ENCODE measurements around the gene KLHL8. TPM values are rescaled to one million over a fixed set of nuclear protein-coding genes. Genes with fewer than 3 reads are reported as not detected.
"Not testable (repeated sequence)": the region's sequence is repeated elsewhere in the genome, so short reads cannot be mapped to it uniquely, and the experiment has no call there.

The KLHL8 gene
- total RNA-seq, 4 donors from 2014 or later = 9.4 to 18.7 (median 13.6) TPM

GRCh38 chr4:87225936-87226335 is 5.5 kb upstream of the KLHL8 start:
- TF ChIP-seq EP300 (IDR thresholded peaks at IDR 0.05; ENCODE audit: low read depth) = no peak
- no peak for TF ChIP-seq POLR2AphosphoS5 (IDR thresholded peaks at IDR 0.05)
- intact Hi-C loops (cut with DNase I; ENCODE audit: low total_unique reads) (no loop called here), in situ Hi-C loops (cut with MboI; ENCODE audit: low pct_ligation_motif_present in 1 of 4, low pct_unique_long_range_greater_than_20kb in 1 of 4, low sequenced_read_pairs in 3 of 4) (loop anchor here in 3 of 4 donors (25.0 kb wide), 1 partner anchor 314 kb away; no protein-coding TSS in a partner anchor)
- no peaks in the 10 kb centered on the region for H3K27me3 ChIP-seq
- peaks cover 4 to 29% (median 13%) of the 10 kb centered on the region in 4 donors for H3K4me1 ChIP-seq
- H3K27ac ChIP-seq = no peak overlapping the region
- no peaks in the 10 kb centered on the region for H3K36me3 ChIP-seq
- no peaks in the 10 kb centered on the region for H3K9me3 ChIP-seq
- no peak overlapping the region for H3K4me3 ChIP-seq
- DNase-seq = no peak
- 92 to 95% methylated on average over 5 of the region's 5 CpGs for WGBS, 2 donors (ENCODE audit: low coverage in 1 of 2)

GRCh38 chr4:87224141-87224923 is 3.9 kb upstream of the KLHL8 start:
- peaks cover 5 to 26% (median 14%) of the 10 kb centered on the region in 4 donors for H3K4me1 ChIP-seq
- H3K4me3 ChIP-seq = no peak overlapping the region
- no peaks in the 10 kb centered on the region for H3K27me3 ChIP-seq
- no peaks in the 10 kb centered on the region for H3K9me3 ChIP-seq
- intact Hi-C loops (cut with DNase I; ENCODE audit: low total_unique reads) (no loop called here), in situ Hi-C loops (cut with MboI; ENCODE audit: low pct_ligation_motif_present in 1 of 4, low pct_unique_long_range_greater_than_20kb in 1 of 4, low sequenced_read_pairs in 3 of 4) (no loop called here)
- no peak overlapping the region for H3K27ac ChIP-seq
- no peaks in the 10 kb centered on the region for H3K36me3 ChIP-seq
- WGBS, 2 donors (ENCODE audit: low coverage in 1 of 2) = 61 to 80% methylated on average over 4 to 10 of the region's 10 CpGs
- DNase-seq = no peak
- TF ChIP-seq EP300 (IDR thresholded peaks at IDR 0.05; ENCODE audit: low read depth) (no peak), POLR2AphosphoS5 (IDR thresholded peaks at IDR 0.05) (no peak), POLR2A (IDR thresholded peaks at IDR 0.05) (no peak), CTCF (IDR thresholded peaks at IDR 0.05) (no peak)

- Histone ChIP-seq H3K36me3 (no peaks in the 10 kb centered on the region), H3K27me3 (no peaks in the 10 kb centered on the region), H3K4me3 (peak overlapping the region; percentile 63 to 99 (median 78)), H3K27ac (peak overlapping the region; percentile 92 to 96 (median 95)), H3K9me3 (no peaks in the 10 kb centered on the region), H3K4me1 (peaks cover 0 to 16% (median 10%) of the 10 kb centered on the region in 4 donors)
- intact Hi-C loops (cut with DNase I; ENCODE audit: low total_unique reads) (no loop called here), in situ Hi-C loops (cut with MboI; ENCODE audit: low pct_ligation_motif_present in 1 of 4, low pct_unique_long_range_greater_than_20kb in 1 of 4, low sequenced_read_pairs in 3 of 4) (no loop called here)
- WGBS, 2 donors (ENCODE audit: low coverage in 1 of 2) = 3% methylated on average over 13 of the region's 40 CpGs; no CpG with 5 or more reads in 1 of the 2 donors
- DNase-seq = peak; percentile 56
- TF ChIP-seq CTCF (IDR thresholded peaks at IDR 0.05) (peak in 3 of 5 experiments; percentile 19 to 34 (median 29)), EP300 (IDR thresholded peaks at IDR 0.05; ENCODE audit: low read depth) (no peak), POLR2A (IDR thresholded peaks at IDR 0.05) (no peak), POLR2AphosphoS5 (IDR thresholded peaks at IDR 0.05) (no peak)
Measured at GRCh38 chr4:87219632-87220093, 755 bp downstream of the KLHL8 start.

- intact Hi-C loops (cut with DNase I; ENCODE audit: low total_unique reads) = not testable (repeated sequence)
Measured at GRCh38 chr4:87217235-87217763, 3.1 kb downstream of the KLHL8 start.

GRCh38 chr4:87216469-87216868 is 3.9 kb downstream of the KLHL8 start:
- Histone ChIP-seq H3K36me3 (no peaks in the 10 kb centered on the region), H3K27ac (no peak overlapping the region), H3K27me3 (no peaks in the 10 kb centered on the region), H3K4me1 (peaks cover 3 to 29% (median 15%) of the 10 kb centered on the region in 4 donors), H3K9me3 (no peaks in the 10 kb centered on the region), H3K4me3 (no peak overlapping the region)
- DNase-seq = no peak
- WGBS, 2 donors (ENCODE audit: low coverage in 1 of 2) = 90 to 93% methylated on average over 1 of the region's 1 CpG
- TF ChIP-seq POLR2A (IDR thresholded peaks at IDR 0.05) (no peak), EP300 (IDR thresholded peaks at IDR 0.05; ENCODE audit: low read depth) (no peak), CTCF (IDR thresholded peaks at IDR 0.05) (no peak), POLR2AphosphoS5 (IDR thresholded peaks at IDR 0.05) (no peak)
- intact Hi-C loops (cut with DNase I; ENCODE audit: low total_unique reads) = no loop called here
- in situ Hi-C loops (cut with MboI; ENCODE audit: low pct_ligation_motif_present in 1 of 4, low pct_unique_long_range_greater_than_20kb in 1 of 4, low sequenced_read_pairs in 3 of 4) = no loop called here

More at GRCh38 chr4:87217235-87217763, 3.1 kb downstream of the KLHL8 start:
- in situ Hi-C loops (cut with MboI; ENCODE audit: low pct_ligation_motif_present in 1 of 4, low pct_unique_long_range_greater_than_20kb in 1 of 4, low sequenced_read_pairs in 3 of 4); H3K27ac ChIP-seq; H3K9me3 ChIP-seq; H3K27me3 ChIP-seq; DNase-seq; H3K36me3 ChIP-seq; H3K4me3 ChIP-seq: not testable (repeated sequence)
- H3K4me1 ChIP-seq = peaks cover 3 to 27% (median 15%) of the 10 kb centered on the region in 4 donors
- 80 to 89% methylated on average over 3 to 6 of the region's 6 CpGs for WGBS, 2 donors (ENCODE audit: low coverage in 1 of 2)

All from transverse colon (tissue), 4 donors.